Inflammatory macrophage (primary cell): ENCODE results near the gene NAB2.
"Not testable (repeated sequence)": the region's sequence is repeated elsewhere in the genome, so short reads cannot be mapped to it uniquely, and the experiment has no call there.

Experiments
- DNase-seq, 2 donors: peaks; one replicate each; pipeline ENCODE4 v3.0.0-alpha.2; 2020 to 2022

NAB2 gene

DNA sequence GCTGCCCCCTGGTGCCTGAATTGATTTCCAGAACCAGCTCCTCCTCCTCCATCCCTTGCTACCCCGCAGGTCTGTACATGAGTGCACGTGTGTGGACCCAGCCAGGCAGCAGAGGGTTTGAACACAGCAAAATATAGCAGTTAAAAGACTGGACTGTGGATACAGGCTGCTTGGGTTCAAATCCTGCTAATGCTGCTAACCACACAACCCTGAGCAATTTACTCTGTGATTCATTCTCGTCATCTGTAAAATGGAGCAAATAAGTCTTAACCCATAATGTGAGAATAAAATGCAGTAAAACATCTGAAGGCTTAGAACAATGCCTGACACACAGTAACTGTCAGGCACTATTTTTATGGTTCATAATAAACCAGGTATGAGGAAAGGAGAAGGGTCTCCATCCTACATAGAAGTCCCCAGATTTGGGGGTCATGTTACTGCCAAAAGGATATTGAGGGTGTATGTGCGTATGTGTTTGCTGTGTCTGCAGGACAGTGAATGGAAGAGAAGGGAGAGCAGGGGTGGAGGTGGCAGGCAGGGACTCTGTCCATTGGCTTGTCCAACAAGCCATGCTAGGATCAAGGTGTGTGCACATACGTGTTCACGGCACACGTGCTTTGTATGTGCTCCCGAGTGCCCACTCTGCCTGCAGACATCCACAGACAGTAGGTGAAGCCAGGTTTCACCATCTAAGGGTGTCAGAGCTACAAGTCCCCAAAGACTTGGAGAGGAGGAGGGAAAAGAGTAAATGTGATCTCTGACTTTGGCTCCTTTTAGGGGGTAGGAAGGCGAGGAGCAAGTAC lies 23.8 kb downstream of the NAB2 start:
- no peak for DNase-seq

DNA sequence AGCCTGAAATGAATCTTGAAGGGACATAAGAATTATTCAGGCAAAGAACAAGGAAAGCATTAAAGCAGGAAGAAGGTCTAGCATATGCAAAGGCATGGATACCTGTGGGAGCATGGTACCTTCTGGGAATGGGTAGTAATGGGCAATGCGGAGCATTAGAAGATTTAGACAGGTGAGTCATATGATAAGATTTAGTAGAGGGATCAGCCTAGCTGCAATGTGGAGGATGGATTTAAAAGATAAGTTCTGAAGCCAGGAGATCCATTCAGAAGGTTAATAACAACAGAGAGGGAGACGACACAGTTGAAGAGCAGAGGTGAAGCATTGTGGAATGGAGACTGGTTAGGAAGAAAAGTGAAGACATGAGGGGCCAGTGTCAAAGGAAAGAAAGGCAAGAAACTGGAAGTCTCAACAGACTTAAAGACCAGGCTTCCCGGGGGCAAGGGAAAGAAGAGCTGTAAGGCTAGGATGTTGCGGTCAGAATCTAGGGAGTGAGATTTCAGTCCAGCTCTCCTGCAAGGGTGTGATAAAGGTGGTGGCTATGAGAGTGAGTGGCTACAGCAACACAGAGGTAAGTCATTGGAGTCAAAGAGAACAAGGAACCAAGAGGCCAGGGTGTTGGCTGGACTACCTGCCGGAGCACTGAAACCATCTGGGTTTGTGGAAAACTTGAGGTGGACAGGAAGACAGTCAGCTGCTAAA lies 27.8 kb downstream of the NAB2 start:
- no peak for DNase-seq

DNA sequence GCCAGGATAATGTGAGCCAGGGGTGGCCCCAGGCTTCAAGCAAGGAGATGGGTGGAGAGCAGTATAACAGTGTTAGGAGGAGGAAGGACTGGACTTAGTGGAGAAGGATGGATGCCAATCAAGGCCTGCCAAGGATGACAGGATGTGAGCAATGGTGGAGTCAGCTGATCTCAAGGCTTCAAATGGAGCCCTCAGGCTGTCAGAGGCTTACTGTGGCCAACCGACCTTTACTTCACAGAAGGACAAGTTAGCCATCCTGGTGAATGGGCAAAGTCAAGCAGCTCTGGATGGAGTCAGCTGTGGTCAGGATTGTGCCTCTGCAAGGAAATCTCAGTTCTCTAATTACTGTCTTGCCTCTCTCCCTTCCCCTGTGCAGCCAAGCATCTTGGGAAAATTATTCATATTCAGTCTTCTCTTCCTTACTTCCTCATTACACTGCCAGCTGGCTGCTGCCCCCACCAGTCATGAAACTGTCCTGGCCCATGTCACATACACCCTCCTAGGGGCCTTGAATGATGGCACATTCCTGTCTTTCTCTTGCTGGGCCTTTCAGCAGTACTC lies 29.9 kb downstream of the NAB2 start:
- DNase-seq, result peak; percentile 74 to 82

DNA sequence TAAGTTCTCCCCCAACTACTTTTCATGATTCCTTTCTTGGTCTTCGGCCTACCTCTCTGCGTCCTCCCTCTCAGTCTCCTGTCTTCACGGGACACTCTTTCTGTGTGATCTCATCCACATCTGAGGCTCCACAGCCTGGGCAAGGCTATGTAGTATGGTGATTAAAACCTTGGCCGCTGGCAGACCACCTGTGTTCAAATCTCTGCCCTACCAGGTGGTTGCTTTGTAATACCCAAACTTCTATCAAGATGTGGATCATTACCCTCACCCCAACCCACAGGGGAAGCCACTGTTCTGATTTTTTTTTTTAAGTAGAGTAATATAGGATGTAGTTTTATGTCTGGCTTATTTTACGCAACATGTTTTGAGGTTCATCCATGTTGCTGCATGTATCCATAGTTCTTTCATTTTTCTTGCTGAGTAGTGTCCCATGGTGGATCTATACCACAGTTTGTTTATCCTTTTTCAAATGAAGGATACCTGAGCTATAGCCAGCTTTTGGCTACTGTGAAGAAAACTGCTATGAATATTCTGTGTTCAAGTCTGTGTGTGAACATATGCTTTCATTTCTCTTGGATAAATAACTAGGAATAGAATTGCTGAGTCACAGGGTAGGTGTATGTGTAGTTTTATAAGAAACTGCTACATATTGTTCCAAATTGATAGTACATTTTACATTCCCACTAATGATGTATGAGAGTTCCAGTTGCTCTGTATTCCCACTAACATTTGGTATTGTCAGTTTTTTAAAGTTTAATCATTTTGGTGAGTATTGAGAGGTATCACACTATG lies 30.6 kb downstream of the NAB2 start:
- DNase-seq, result no peak

DNA sequence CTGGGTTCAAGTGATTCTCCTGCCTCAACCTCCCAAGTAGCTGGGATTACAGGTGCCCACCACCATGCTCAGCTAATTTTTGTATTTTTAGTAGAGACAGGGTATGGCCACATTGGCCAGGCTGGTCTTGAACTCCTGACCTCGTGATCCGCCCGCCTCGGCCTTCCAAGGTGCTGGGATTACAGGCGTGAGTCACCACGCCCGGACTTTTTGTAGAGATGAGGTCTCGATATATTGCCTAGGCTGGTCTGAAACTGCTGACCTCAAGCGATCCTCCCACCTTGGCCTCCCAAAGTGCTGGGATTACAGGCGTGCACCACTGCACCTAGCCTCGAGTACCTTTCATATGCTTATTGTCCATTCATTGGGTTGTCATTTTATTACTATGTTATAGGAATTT lies 31.8 kb downstream of the NAB2 start:
- not testable (repeated sequence) for DNase-seq

DNA sequence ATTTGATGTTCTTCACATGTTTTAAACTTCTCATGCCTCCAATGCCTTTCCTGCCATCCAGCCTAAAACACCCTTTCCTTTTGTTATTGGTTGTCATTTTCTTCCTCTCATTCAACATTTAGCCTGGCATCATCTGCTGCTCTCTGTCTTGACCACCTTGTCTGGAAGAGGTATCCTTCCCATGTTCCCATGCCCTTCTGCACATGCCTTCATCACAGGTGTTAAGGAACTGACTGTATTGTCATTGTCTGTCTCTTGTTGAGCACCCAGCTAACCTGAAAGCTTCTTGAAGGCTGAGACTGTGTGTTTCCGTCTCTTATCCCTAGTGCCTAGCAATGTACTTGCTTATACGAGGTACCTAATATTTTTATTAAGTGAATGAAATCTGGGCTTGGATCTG lies 34.9 kb downstream of the NAB2 start:
- no peak for DNase-seq

DNA sequence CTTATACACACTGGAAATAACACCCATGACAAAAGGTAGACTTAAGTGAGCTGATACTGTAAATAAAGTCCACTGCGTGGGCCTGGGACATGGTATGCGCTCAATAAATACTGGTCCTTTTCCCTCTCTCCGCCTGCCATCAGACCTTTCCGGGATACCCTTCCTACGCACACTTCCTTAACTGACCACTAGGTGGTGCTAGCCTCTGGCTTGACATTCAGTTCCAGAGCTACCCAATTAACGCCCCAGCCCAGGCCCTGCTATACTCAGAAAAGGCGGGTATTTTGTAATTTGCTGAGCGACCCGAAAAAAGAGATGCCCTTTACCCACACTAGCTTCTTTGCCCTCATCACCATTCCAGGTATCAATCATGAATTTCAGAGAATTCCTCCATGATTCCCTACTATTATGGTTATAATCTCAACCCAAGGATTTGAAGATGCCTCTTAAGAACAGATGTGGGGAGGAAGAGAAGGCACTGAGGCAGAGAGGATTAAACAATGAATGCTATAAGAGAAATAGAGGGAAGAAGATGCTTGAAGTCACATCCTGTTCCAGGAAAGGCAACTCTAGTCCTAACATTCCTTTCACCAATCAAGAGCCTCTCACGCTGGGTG lies 35.5 kb downstream of the NAB2 start:
- DNase-seq, result peak; percentile 87

DNA sequence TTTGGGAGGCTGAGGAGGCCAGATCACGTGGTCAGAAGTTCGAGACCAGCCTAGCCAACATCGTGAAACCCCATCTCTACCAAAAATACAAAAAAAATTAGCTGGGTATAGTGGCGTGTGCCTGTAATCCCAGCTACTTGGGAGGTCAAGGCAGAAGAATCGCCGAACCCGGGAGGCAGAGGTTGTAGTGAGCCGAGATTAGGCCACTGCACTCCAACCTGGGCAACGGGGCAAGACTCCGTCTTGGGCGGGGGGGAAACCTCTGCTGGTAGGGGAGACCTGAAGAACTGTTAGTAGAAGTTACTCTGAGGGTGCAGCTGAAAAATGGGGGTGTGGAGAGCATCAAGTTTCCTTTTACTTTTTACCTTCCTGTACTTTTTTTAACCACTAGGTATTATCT lies 37.1 kb downstream of the NAB2 start:
- DNase-seq, result no peak

DNA sequence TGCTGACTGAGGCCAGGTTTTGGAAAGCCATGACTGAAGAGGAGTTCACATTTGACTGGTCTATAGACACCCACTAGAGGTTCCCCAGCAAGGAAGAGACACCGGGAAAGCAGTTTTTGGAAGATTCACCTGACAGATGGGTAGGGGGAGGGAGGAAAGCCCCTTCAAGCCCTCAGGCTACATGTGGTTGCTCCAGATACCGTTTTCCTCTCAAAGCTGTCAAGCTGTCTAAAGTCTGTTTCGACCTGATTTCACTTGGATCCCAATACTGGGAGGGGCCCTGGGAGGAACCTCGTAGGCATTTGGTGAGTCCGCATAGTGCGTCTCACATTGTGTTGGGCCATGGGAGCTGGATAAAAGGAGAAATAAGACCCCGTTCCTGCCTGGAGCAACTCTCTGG lies 37.6 kb downstream of the NAB2 start:
- no peak for DNase-seq

DNA sequence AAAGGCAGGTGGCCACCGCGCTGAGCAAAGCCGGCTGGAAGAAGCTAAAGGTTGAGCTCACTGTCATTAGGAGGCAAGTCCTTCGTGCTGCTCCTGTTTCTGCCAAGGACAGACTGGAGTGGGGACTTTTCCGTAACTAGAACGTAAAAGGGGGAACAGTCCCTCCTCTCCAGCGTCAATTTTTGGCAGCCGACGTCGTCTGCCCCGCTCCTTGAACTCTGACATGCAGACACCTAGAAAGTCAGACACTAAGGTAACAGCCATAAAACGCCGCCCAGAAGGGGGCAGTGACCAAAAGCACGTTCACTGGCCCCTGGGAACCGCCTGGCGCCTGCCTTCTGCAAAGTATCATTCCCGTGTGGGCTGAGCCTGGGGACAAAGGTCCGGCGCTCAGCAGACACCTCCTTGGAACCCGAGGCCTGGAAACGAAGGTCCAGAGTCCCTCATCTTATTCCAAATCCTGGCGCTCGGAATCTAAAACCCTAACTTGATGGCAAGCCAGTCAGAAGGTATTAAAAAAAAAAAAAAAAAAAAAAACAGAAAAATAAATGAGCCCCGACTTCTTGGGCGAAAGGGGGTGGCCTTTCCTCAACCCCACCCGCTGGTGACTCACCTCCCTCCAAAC lies 38.3 kb downstream of the NAB2 start:
- peak; percentile 58 to 75 for DNase-seq

DNA sequence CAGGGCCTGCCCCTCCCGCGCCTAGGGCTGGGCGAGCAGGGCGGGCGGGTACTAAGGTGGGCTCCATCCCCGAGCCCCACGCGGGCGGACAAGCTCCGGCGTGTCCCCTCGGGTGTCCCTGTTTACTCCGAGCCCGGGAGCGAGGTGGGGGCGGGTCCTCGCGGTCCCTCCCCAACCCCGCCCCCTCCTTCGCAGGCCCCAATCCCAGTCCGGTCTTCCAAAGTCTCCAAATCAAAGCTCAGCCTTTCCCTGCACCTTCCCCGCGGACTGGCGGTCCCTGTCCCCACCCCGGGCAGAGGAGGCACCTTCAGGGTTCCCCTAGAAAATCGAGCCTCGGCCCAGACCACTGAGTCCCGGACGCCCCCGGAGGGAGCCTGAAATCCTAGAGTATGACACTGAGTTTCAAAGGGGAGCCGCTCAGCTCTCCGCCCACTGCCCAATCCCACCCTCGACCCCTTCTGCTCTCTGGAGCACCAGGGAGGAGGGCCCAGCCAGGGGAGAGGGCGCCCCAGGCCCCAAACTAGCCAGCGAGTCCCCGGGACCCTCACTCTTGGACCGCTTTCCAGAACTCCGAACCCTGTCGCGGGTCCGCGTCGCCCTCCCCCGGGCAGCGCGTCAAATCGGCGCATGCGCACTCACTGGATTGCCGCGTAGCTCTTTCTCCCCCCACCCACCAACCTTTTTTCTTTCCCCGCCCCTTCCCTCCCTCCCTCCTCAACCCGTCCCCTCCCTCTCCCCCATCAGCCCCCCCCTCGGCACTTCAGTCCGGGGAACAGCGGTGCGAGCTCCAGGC lies 39.0 kb downstream of the NAB2 start, which contains the start of gene LRP1:
TSS of gene LRP1 (plus strand) at position 758 of the 793 bp plus-strand sequence. CDS start 482 bp downstream, outside the sequence.
- DNase-seq, result peak; percentile 82 to 88

DNA sequence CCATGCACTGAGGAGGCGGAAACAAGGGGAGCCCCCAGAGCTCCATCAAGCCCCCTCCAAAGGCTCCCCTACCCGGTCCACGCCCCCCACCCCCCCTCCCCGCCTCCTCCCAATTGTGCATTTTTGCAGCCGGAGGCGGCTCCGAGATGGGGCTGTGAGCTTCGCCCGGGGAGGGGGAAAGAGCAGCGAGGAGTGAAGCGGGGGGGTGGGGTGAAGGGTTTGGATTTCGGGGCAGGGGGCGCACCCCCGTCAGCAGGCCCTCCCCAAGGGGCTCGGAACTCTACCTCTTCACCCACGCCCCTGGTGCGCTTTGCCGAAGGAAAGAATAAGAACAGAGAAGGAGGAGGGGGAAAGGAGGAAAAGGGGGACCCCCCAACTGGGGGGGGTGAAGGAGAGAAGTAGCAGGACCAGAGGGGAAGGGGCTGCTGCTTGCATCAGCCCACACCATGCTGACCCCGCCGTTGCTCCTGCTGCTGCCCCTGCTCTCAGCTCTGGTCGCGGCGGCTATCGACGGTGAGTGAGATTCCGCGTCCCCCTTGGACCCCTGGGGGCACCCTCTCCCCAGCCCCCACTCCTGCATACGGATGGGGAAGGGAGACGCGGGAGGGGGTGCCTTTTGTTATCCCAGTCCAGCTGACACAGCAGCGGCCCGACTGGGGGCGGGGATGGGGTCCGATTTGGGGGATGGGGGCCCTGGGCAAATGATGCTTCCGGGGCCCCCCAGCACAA lies 39.8 kb downstream of the NAB2 start:
- DNase-seq, result no peak

DNA sequence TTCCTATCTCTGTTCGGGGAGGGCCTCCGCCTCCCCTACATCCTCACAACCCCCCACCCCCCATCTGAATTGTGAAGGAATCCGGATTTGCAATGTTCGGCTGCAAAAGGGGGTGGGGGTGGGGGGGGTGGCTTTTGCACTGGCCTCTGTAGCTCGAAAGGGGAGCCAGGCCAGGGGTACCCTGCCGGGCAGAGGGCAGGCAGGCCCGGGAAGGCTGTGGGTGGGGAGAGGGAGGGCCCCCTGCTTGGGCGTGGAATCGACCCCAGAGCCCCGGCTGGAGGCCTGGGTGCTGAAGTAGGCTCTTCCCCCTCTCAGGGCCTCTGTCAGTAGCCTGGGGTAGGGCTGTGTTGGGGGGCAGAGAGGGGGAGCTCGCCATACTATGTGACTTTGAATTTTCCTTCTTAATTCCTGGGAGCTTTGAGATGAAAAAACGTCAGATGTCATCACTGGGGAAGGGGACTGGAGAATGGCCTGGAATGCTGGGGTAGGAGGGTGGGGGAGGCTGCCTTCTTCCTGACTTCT lies 40.5 kb downstream of the NAB2 start:
- no peak for DNase-seq

DNA sequence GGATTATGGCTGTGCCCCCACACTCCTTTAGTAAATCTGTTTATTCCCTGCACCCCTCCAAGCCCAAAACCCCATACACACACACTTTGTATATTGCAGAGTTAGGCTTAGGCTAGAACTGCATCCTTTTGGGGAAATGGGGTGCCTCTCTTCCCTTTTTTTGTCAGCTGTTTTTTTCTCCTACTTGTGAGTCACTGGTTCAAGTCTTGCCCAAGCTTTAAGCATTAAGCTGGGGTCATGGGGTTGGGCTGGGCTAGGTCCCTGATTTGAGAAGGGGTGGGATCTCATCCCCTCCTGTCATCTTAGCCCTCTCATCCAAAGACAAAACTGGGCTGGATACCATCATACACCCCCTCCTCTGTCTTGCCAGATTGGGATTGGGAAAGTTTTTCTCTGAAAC lies 41.0 kb downstream of the NAB2 start:
- DNase-seq, result peak; percentile 90 to 91

DNA sequence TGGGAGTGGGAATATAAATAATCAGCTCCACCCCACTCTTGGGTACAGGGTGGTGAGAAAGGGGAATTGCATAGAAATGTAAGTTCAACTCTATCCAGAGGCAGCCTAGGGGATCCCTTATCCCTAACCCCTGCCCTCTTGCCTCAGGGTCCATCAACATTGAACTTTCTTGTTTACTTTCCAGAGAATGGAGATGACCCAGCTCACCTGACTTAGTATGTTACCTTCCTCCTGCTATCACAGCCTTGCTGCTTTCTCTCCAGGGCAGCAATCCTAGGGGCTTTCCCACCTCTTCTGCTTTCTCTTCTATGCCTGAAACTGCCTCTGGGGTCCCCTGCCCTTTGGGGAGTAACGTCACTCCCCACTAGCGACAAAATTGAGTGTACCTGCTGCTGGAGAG lies 42.0 kb downstream of the NAB2 start:
- no peak for DNase-seq

DNA sequence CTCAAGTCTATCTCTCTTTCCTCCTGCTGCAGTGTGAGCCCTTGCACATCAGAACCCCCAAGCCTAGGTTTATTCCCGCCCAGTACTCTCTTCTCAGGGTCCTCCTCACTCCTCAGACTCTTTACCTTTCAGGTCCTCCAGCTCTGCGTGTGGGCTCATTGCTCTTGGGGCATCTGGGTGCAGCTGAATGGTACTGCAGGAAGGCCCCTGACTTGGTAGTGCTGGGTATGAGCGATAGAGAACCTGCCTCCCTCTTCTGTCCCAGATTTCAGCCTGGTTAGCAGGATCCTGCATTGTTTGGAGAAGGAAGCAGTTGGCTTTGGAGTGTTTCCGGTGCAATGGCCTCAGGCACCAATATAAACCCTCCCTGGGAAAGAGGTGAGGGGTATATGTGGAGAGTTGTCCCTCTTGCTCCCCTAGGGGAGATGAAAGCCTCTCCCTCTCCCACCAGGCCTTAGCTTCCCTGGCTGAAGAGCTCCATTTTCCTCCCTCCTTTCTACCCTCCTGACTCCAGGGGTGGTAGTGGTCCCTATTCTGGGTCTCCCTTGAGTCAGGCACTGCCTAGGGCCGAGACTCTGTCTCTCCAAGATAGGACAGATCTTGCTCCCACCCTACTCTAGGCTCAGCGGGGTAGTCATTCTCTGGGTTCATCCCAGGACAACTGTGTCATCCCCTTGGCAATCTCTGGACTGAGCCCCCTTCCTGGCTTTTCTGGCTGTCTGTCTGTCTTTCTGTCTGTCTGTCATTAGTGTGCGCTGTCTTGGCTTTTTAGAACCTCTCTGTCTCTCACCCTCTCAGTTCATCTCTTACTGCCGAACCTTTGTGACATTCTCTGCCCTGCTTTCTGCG lies 43.2 kb downstream of the NAB2 start:
- DNase-seq, result no peak

DNA sequence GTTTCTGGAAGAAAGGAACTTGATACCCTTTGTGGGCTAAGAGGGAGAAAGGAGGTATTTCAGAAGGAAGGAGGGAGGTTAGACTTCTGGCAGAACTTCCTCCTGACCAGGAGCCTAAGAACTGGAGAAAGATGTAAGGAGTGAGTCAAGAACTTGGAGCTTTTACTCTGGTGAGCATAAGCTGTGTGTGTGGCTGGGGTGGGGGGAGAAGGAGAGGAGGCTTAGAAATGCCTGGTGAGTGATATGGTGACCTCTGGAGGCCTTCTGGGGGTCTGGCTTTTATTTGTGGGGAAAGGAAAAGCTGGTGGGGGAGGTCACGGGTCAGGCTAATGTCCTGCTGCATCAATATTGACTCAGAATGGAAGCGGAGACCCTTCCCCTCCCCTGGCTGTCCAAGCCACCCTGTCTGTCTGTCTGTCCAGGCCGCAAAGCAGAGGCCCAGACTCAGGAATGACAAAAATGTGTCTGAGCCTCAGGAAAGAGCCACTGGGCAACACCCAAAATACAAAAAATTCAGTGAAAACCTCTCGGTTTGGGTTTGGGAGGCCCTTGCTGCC lies 44.2 kb downstream of the NAB2 start:
- no peak for DNase-seq

DNA sequence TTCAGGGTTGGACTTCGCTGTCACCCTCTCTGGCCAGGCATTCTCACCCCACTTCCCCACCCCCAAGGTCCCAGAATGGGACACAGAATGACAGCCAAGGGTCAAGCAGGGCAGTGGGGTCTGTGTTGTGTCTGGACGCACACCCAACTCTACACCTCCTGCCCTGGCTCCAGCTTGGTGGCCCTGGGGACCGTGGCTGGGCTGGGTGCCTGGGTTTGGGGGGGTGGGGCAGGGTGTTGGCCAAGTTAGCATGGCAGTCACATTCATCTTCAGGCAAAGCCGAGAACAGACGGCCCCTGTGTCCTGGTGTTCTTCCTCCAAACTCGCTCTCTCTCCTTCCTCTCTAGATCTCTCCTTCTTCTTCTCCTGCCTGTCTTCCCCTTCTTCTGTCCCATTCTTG lies 45.0 kb downstream of the NAB2 start:
- no peak for DNase-seq

DNA sequence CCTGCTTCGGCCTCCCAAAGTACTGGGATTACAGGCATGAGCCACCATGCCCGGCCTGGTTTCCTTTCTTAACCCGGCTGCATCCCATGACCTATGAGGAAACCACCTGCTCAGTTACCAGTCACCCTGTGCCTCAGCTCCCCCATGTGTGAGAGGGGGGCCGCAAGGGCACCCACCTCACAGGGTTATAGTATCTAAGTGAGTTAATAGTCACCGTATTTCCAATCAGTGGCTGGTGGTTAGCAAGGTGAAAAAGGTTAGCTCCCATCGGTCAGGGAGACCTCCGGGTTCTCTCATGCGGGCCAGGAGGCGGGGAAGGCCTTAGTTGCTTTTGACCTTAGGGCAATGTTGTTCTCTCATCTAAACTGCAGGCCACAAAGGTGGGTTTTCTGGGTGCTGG lies 46.0 kb downstream of the NAB2 start:
- no peak for DNase-seq
